ENCODE data around the gene KDM4D. TPM values are rescaled to one million over a fixed set of nuclear protein-coding genes. Genes with fewer than 3 reads are reported as not detected.

The KDM4D gene
- total RNA-seq, 2 donors from 2014 or later: 1.7 to 3.1 TPM

DNA sequence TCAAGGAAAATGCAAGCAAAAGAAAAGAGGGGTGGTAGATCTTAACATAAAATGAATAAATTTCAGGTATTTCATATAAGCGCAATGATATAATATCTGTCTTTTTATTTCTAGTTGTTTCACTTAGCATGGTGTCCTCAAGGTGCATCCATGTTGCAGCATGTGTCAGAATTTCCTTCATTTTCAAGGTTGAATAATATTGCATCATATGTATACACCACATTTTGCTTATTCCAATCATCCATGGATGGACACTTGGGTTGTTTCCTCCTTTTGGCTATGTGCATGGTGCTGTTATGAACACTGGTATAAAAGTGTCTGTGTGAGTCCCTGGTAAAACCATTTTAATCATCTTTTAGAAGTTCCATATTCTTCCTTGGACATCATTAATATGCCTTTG is 68.7 kb downstream of the KDM4D start:
- TF ChIP-seq CTCF (conservative IDR thresholded peaks at IDR 0.05): no peak
- Histone ChIP-seq H3K4me3 (ENCODE audit: low read length) (no peak overlapping the region), H3K27ac (ENCODE audit: low read depth, low read length) (no peak overlapping the region), H3K9ac (ENCODE audit: extremely low read depth, low read length, poor library complexity, severe bottlenecking) (no peak overlapping the region), H3K36me3 (ENCODE audit: control insufficient read depth, insufficient read depth, low read length) (no peaks in the 10 kb centered on the region), H3K4me1 (ENCODE audit: control insufficient read depth, insufficient read depth, low read length) (no peaks in the 10 kb centered on the region), H3K9me3 (ENCODE audit: control insufficient read depth, low read length) (no peaks in the 10 kb centered on the region), H3K27me3 (ENCODE audit: control insufficient read depth, insufficient read depth, low read length, poor library complexity, severe bottlenecking) (peaks cover 15% of the 10 kb centered on the region)
- 92% methylated on average over 1 of the region's 1 CpG; no CpG with 5 or more reads in 1 of the 2 experiments for WGBS, 2 experiments (ENCODE audit: insufficient coverage in 1 of 2, insufficient read length in 1 of 2)
- H3K4me1 Mint-ChIP-seq: peaks cover 6% of the 10 kb centered on the region
- H3K27ac Mint-ChIP-seq: no peak overlapping the region
- no peaks in the 10 kb centered on the region for H3K9me3 Mint-ChIP-seq
- peaks cover 32% of the 10 kb centered on the region for H3K27me3 Mint-ChIP-seq (ENCODE audit: insufficient read depth)
- H3K4me3 Mint-ChIP-seq: no peak overlapping the region
- H3K36me3 Mint-ChIP-seq (ENCODE audit: low read depth): no peaks in the 10 kb centered on the region
- no peak for DNase-seq

DNA sequence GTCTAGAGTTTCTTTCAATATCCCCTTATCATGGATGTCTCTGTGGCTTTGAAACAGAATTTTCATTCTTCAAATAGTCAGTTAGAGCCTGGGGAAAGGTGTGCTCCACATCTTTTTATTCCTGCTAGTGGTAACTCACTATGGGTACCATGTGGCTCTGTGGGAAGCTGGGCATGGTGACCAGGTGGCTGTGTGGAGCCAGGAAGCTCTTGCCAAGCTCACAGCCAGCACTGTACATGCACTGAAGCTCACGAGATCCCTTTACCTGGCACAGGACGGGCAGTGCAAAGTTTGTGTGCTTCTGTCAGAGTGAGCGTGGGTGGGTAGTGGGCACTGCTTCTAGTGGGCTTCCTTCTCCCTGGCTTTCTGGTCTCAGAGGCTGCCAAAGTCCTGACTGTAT is 69.4 kb downstream of the KDM4D start:
- no peak for TF ChIP-seq CTCF (conservative IDR thresholded peaks at IDR 0.05)
- DNase-seq: no peak
- no peaks in the 10 kb centered on the region for H3K9me3 ChIP-seq (ENCODE audit: control insufficient read depth, low read length)
- Mint-ChIP-seq H3K36me3 (ENCODE audit: low read depth) (no peaks in the 10 kb centered on the region), H3K4me3 (no peak overlapping the region), H3K27ac (no peak overlapping the region), H3K27me3 (ENCODE audit: insufficient read depth) (peaks cover 32% of the 10 kb centered on the region), H3K9me3 (no peaks in the 10 kb centered on the region), H3K4me1 (peaks cover 6% of the 10 kb centered on the region)
- no peak overlapping the region for H3K27ac ChIP-seq (ENCODE audit: low read depth, low read length)
- no peaks in the 10 kb centered on the region for H3K36me3 ChIP-seq (ENCODE audit: control insufficient read depth, insufficient read depth, low read length)
- no peak overlapping the region for H3K4me3 ChIP-seq (ENCODE audit: low read length)
- no peak overlapping the region for H3K9ac ChIP-seq (ENCODE audit: extremely low read depth, low read length, poor library complexity, severe bottlenecking)
- peaks cover 15% of the 10 kb centered on the region for H3K27me3 ChIP-seq (ENCODE audit: control insufficient read depth, insufficient read depth, low read length, poor library complexity, severe bottlenecking)
- no peaks in the 10 kb centered on the region for H3K4me1 ChIP-seq (ENCODE audit: control insufficient read depth, insufficient read depth, low read length)
- 84 to 88% methylated on average over 3 of the region's 3 CpGs for WGBS, 2 experiments (ENCODE audit: insufficient coverage in 1 of 2, insufficient read length in 1 of 2)

GRCh38 chr11:95044010-95044409 is 70.5 kb downstream of the KDM4D start:
- Histone ChIP-seq H3K4me1 (ENCODE audit: control insufficient read depth, insufficient read depth, low read length) (no peaks in the 10 kb centered on the region), H3K9ac (ENCODE audit: extremely low read depth, low read length, poor library complexity, severe bottlenecking) (no peak overlapping the region), H3K27ac (ENCODE audit: low read depth, low read length) (no peak overlapping the region), H3K36me3 (ENCODE audit: control insufficient read depth, insufficient read depth, low read length) (no peaks in the 10 kb centered on the region), H3K9me3 (ENCODE audit: control insufficient read depth, low read length) (no peaks in the 10 kb centered on the region), H3K27me3 (ENCODE audit: control insufficient read depth, insufficient read depth, low read length, poor library complexity, severe bottlenecking) (peaks cover 15% of the 10 kb centered on the region), H3K4me3 (ENCODE audit: low read length) (no peak overlapping the region)
- Mint-ChIP-seq H3K4me3 (no peak overlapping the region), H3K9me3 (no peaks in the 10 kb centered on the region), H3K27me3 (ENCODE audit: insufficient read depth) (peaks cover 32% of the 10 kb centered on the region), H3K36me3 (ENCODE audit: low read depth) (no peaks in the 10 kb centered on the region), H3K27ac (no peak overlapping the region), H3K4me1 (peaks cover 6% of the 10 kb centered on the region)
- DNase-seq: no peak
- no peak for TF ChIP-seq CTCF (conservative IDR thresholded peaks at IDR 0.05)
- WGBS, 2 experiments (ENCODE audit: insufficient coverage in 1 of 2, insufficient read length in 1 of 2): 93% methylated on average over 3 to 4 of the region's 4 CpGs

Measured in endodermal cell (in vitro differentiated cells).